HepG2 (cell line): ENCODE data around the gene DIRAS1. TPM values are rescaled to one million over a fixed set of nuclear protein-coding genes. Genes with fewer than 3 reads are reported as not detected.

Experiments
- ATAC-seq: fragments of 200-7000 bp; cut with Tn5 transposase; 3 replicates; pipeline ENCODE4 v1.9.1; 2020; ENCODE audit warnings: mild to moderate bottlenecking, moderate library complexity
- BruUV-seq: library from RNA; stranded (reverse); fragments of 400-500 nt; replicated peaks from 2 replicates; lab custom pipeline; 2021; lab: Mats Ljungman, UMichigan
- CTCF ChIA-PET: fragments of 300-600 bp; formaldehyde crosslinking; extraction: SDS; loops from one replicate; lab custom pipeline; 2021; ENCODE audit warnings: low total read pairs, inconsistent platforms, low intra/inter-chr PET ratio; lab: Yijun Ruan, JAX
- POLR2A ChIA-PET: fragments of 350-600 bp; sonication (Branson Sonifier 250); formaldehyde crosslinking; loops from one replicate; lab custom pipeline; 2020; ENCODE audit warnings: antibody characterized with exemption, inconsistent platforms; lab: Yijun Ruan, JAX
- DNase-seq: peaks from one replicate; pipeline ENCODE4 v3.0.0-alpha.2; 2015; ENCODE audit warnings: low spot score
- FAIRE-seq: peaks from 3 replicates; lab custom pipeline; 2011; peaks lifted over from hg19 to GRCh38; lab: Jason Lieb, UNC
- H2AFZ ChIP-seq: one replicate; pipeline ENCODE4 v1.6.1; 2011; ENCODE audit warnings: low read length, inconsistent platforms
- H3K27ac ChIP-seq: fragments of 300-600 bp; 3 replicates; pipeline ENCODE4 v1.8.0; 2011; ENCODE audit warnings: mixed run types, mild to moderate bottlenecking, mixed read lengths, low read length, inconsistent platforms; ENCODE audit not compliant: insufficient read depth; ENCODE audit errors: extremely low read length
- H3K27me3 ChIP-seq, 2 experiments: fragments of 200-600 bp in 1 of 2; 2 replicates in 1 of 2; 3 replicates in 1 of 2; pipeline versions ENCODE4 v1.6.0 to v1.8.0; 2011; ENCODE audit warnings: low read length in 2 of 2, mild to moderate bottlenecking in 2 of 2, moderate library complexity in 2 of 2, inconsistent platforms in 1 of 2; ENCODE audit not compliant: insufficient read depth in 2 of 2, control insufficient read depth in 1 of 2
- H3K36me3 ChIP-seq, 2 experiments: fragments of 200-600 bp in 1 of 2; replicated peaks in 1 of 2; 2 replicates in 1 of 2; 3 replicates in 1 of 2; pipeline versions ENCODE4 v1.5.1 to v1.8.0; 2011; ENCODE audit warnings: low read length in 2 of 2, inconsistent platforms in 1 of 2; ENCODE audit not compliant: insufficient read depth in 2 of 2, control insufficient read depth in 1 of 2
- H3K4me1 ChIP-seq: 2 replicates; pipeline ENCODE4 v1.5.1; 2012; ENCODE audit warnings: low read length, inconsistent platforms; ENCODE audit not compliant: insufficient read depth
- H3K4me2 ChIP-seq: 2 replicates; pipeline ENCODE4 v1.6.0; 2011; ENCODE audit warnings: low read depth, low read length, inconsistent platforms
- H3K4me3 ChIP-seq, 3 experiments: fragments of 200-600 bp in 1 of 3; sonication (generic), shearing (Covaris generic) in 1 of 3; replicated peaks in 1 of 3; 2 replicates each; pipeline ENCODE4 v1.5.1; 2011 to 2016; ENCODE audit warnings: low read length in 3 of 3, inconsistent platforms in 2 of 3, low read depth in 2 of 3, mild to moderate bottlenecking in 2 of 3, control low read depth in 1 of 3, mixed read lengths in 1 of 3; ENCODE audit not compliant: insufficient read depth in 1 of 3
- H3K79me2 ChIP-seq: one replicate; pipeline ENCODE4 v1.6.1; 2011; ENCODE audit warnings: low read length, inconsistent platforms; ENCODE audit not compliant: insufficient read depth
- H3K9ac ChIP-seq: 2 replicates; pipeline ENCODE4 v1.6.0; 2011; ENCODE audit warnings: mild to moderate bottlenecking, low read depth, low read length, inconsistent platforms; ENCODE audit not compliant: insufficient read depth
- H3K9me3 ChIP-seq: 2 replicates; pipeline ENCODE4 v1.5.1; 2012; ENCODE audit warnings: mild to moderate bottlenecking, low read length
- H4K20me1 ChIP-seq: 2 replicates; pipeline ENCODE4 v1.6.0; 2011; ENCODE audit warnings: inconsistent platforms, mild to moderate bottlenecking, low read length, moderate library complexity; ENCODE audit not compliant: insufficient read depth
- ADNP ChIP-seq: sonication (generic); formaldehyde crosslinking; IDR thresholded peaks from 2 replicates; pipeline ENCODE4 v1.4.0; 2020; ENCODE audit warnings: missing genetic modification reagents
- MAZ ChIP-seq, 2 experiments: sonication (generic) in 1 of 2; formaldehyde crosslinking in 1 of 2; IDR thresholded peaks; 2 replicates each; pipeline versions ENCODE4 v1.5.0 to v1.6.1; 2012 to 2020; ENCODE audit warnings: low read depth in 2 of 2, mild to moderate bottlenecking in 2 of 2, borderline replicate concordance in 1 of 2, improper control_type of control experiment in 1 of 2, low read length in 1 of 2, missing genetic modification reagents in 1 of 2, moderate library complexity in 1 of 2
- NONO ChIP-seq, 2 experiments: fragments of 450-650 bp in 1 of 2; sonication (generic) in 1 of 2; formaldehyde crosslinking in 1 of 2; IDR thresholded peaks in 1 of 2; conservative IDR thresholded peaks in 1 of 2; 2 replicates each; pipeline versions ENCODE4 v1.6.1 to v1.8.0; 2017 to 2022; ENCODE audit warnings: mild to moderate bottlenecking in 1 of 2, missing genetic modification reagents in 1 of 2, moderate library complexity in 1 of 2
- POGZ ChIP-seq: sonication (generic); formaldehyde crosslinking; IDR thresholded peaks from 2 replicates; pipeline ENCODE4 v1.4.0; 2020; ENCODE audit warnings: mild to moderate bottlenecking, missing genetic modification reagents
- RERE ChIP-seq: IDR thresholded peaks from 2 replicates; pipeline ENCODE4 v1.6.1; 2016; ENCODE audit warnings: low read depth, missing genetic modification reagents, missing compliant biosample characterization
- STAT5B ChIP-seq: sonication (generic); formaldehyde crosslinking; IDR thresholded peaks from 2 replicates; pipeline ENCODE4 v1.4.0; 2020; ENCODE audit warnings: missing genetic modification reagents
- ZBTB44 ChIP-seq: sonication (generic); formaldehyde crosslinking; IDR thresholded peaks from 2 replicates; pipeline ENCODE4 v1.4.0; 2020; ENCODE audit warnings: missing genetic modification reagents
- ZFP41 ChIP-seq: sonication (generic); formaldehyde crosslinking; IDR thresholded peaks from 2 replicates; pipeline ENCODE4 v1.4.0; 2020; ENCODE audit warnings: mild to moderate bottlenecking, missing genetic modification reagents, borderline replicate concordance
- ZMAT3 ChIP-seq: sonication (generic); formaldehyde crosslinking; conservative IDR thresholded peaks from 2 replicates; pipeline ENCODE4 v1.7.0; 2021; ENCODE audit warnings: missing genetic modification reagents
- ZNF230 ChIP-seq: sonication (generic); formaldehyde crosslinking; IDR thresholded peaks from 2 replicates; pipeline ENCODE4 v1.4.0; 2020; ENCODE audit warnings: mild to moderate bottlenecking, missing genetic modification reagents
- ZNF33B ChIP-seq: sonication (generic); formaldehyde crosslinking; IDR thresholded peaks from 2 replicates; pipeline ENCODE4 v1.5.1; 2020; ENCODE audit warnings: mild to moderate bottlenecking, missing genetic modification reagents
- ZSCAN31 ChIP-seq: sonication (generic); formaldehyde crosslinking; IDR thresholded peaks from 2 replicates; pipeline ENCODE4 v1.5.0; 2020; ENCODE audit warnings: low read depth, mild to moderate bottlenecking, missing genetic modification reagents
- WGBS: methylation state at CpG from one replicate; pipeline ENCODE4 v1.1.6; 2017; ENCODE audit warnings: low lambda C conversion rate; 5-methylcytosine and 5-hydroxymethylcytosine counted together
- in situ Hi-C: cut with HindIII; loops from 2 replicates; pipeline ENCODE4 v1.10.0; 2017; ENCODE audit warnings: low pct_unique_long_range_greater_than_20kb; ENCODE audit not compliant: extremely low pct_ligation_motif_present
- intact Hi-C: fragments of 100-400 bp; cut with micrococcal nuclease; formaldehyde crosslinking; loops from one replicate; pipeline ENCODE4 v1.10.0; 2022; ENCODE audit not compliant: unreplicated experiment
- polyA plus RNA-seq, 8 experiments: library from polyadenylated mRNA; depleted of rRNA in 3 of 8; stranded (reverse) in 7 of 8; unstranded in 1 of 8; fragments of >200 nt; fragmentation: Illumina TruSeq in 4 of 8; extraction: Trizol in 4 of 8; gene quantifications; 2 replicates each; pipeline versions ENCODE4 v1.2.1 to v1.2.3, GENCODE V29; 2011 to 2016; ENCODE audit warnings: low read depth in 4 of 8, missing spikeins in 1 of 8, mixed read lengths in 1 of 8; ENCODE audit not compliant: insufficient read depth in 1 of 8
- total RNA-seq, 5 experiments: library from RNA; depleted of rRNA; stranded (reverse); fragments of >200 nt; fragmentation: Illumina TruSeq; extraction: Trizol; gene quantifications; 2 replicates each; pipeline ENCODE4 v1.2.3, GENCODE V29; 2016; ENCODE audit warnings: low read depth in 1 of 5
- TF ChIP-seq, protein P1 (sequence below): sonication (generic); formaldehyde crosslinking; IDR thresholded peaks from 2 replicates; pipeline ENCODE4 v1.8.1; 2023; ENCODE audit warnings: missing genetic modification reagents, mild to moderate bottlenecking, borderline replicate concordance
- TF ChIP-seq, protein P2 (sequence below): sonication (generic); formaldehyde crosslinking; IDR thresholded peaks from 2 replicates; pipeline ENCODE4 v1.4.0; 2020; ENCODE audit warnings: missing genetic modification reagents

DIRAS1 gene
- total and polyA plus RNA-seq, 2 of the 13 experiments (the other 11 are each of a cell fraction or from before 2014, with no cell fraction given) = 0.97 to 1.8 TPM

DNA sequence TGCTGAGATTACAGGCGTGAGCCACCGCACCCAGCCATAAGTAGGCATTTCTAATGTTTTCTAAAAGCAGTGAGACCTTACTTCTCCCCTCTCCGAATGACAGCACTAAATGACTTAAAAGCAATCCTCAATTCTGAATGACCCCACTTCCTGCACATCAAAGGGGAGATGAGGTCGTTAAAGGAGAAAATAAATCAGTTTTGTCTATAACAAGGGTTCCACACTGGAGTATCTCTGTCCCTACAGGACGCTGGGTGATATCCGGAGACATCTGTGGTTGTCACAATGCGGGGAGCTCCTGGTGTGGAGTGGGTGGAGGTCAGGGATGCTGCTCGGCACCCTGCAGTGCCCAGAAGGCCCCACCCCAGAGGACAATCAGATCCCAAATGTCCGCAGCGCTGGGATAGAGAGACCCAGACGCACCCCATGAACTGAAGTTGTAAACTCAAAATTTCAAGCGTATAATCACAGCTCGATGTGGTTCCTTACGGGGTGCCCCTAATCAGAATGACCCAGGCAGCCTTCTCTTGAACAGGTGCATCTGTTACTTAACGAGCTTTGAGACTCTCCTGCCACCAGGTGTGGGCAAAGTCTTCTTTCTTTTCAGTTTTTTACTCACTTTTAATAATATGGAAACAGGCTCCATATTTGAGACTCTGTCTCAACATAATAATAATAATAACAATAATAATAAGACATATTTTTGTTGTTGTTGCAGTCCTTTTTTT lies 21.6 kb downstream of the DIRAS1 start:
- in situ Hi-C loops = no loop called here

More for the DNA sequence above, 21.6 kb downstream of the DIRAS1 start:
- Histone ChIP-seq H2AFZ (no peak overlapping the region), H3K36me3 (no peaks in the 10 kb centered on the region), H4K20me1 (no peaks in the 10 kb centered on the region), H3K4me3 (no peak overlapping the region), H3K9me3 (no peaks in the 10 kb centered on the region), H3K4me1 (peaks cover 44% of the 10 kb centered on the region), H3K4me2 (no peak overlapping the region), H3K27me3 (no peaks in the 10 kb centered on the region; a peak in 1 of 5 replicates), H3K27ac (no peak overlapping the region), H3K9ac (no peak overlapping the region), H3K79me2 (no peaks in the 10 kb centered on the region)
- no peak for FAIRE-seq
- ChIA-PET CTCF (no interaction called here), POLR2A (interaction anchor here (0.7 to 1.2 kb wide), 2 partner anchors 14 to 815 kb away, joined by 3 to 7 read pairs; partner anchors contain the start of gene ABHD17A)
- no peak for DNase-seq
- no peak for ATAC-seq
- intact Hi-C loops = loop anchor here (5.0 kb wide), 1 partner anchor 608 kb away; no protein-coding TSS in a partner anchor
- BruUV-seq = no TSS peak
- no peak for TF ChIP-seq STAT5B
- no peak for TF ChIP-seq ZNF33B (CRISPR knock-in tag)
- TF ChIP-seq, protein P1, sequence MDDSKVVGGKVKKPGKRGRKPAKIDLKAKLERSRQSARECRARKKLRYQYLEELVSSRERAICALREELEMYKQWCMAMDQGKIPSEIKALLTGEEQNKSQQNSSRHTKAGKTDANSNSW = no peak
- no peak for TF ChIP-seq RERE (CRISPR knock-in tag)
- no peak for TF ChIP-seq NONO (IDR thresholded peaks at IDR 0.05)
- TF ChIP-seq NONO (CRISPR knock-in tag; conservative IDR thresholded peaks at IDR 0.05) = no peak
- TF ChIP-seq ZBTB44 (CRISPR knock-in tag) = no peak
- TF ChIP-seq ZSCAN31 (CRISPR knock-in tag) = no peak
- TF ChIP-seq ADNP = no peak
- TF ChIP-seq ZNF230 (CRISPR knock-in tag) = no peak
- TF ChIP-seq MAZ (IDR thresholded peaks at IDR 0.05; ENCODE audit: borderline replicate concordance, low read depth, low read length) = no peak
- TF ChIP-seq MAZ (CRISPR knock-in tag; IDR thresholded peaks at IDR 0.05; ENCODE audit: low read depth) = no peak
- TF ChIP-seq, protein P2, sequence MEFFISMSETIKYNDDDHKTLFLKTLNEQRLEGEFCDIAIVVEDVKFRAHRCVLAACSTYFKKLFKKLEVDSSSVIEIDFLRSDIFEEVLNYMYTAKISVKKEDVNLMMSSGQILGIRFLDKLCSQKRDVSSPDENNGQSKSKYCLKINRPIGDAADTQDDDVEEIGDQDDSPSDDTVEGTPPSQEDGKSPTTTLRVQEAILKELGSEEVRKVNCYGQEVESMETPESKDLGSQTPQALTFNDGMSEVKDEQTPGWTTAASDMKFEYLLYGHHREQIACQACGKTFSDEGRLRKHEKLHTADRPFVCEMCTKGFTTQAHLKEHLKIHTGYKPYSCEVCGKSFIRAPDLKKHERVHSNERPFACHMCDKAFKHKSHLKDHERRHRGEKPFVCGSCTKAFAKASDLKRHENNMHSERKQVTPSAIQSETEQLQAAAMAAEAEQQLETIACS (CRISPR knock-in tag) = no peak
- TF ChIP-seq POGZ = no peak
- TF ChIP-seq ZMAT3 (CRISPR knock-in tag) = no peak
- TF ChIP-seq ZFP41 = no peak
- WGBS = 82% methylated on average over 14 of the region's 15 CpGs
